ENCODE measurements around the gene PTPRN2. TPM values are rescaled to one million over a fixed set of nuclear protein-coding genes. Genes with fewer than 3 reads are reported as not detected.

The PTPRN2 gene
- polyA plus RNA-seq, 1 experiment, result 0.02 TPM

DNA sequence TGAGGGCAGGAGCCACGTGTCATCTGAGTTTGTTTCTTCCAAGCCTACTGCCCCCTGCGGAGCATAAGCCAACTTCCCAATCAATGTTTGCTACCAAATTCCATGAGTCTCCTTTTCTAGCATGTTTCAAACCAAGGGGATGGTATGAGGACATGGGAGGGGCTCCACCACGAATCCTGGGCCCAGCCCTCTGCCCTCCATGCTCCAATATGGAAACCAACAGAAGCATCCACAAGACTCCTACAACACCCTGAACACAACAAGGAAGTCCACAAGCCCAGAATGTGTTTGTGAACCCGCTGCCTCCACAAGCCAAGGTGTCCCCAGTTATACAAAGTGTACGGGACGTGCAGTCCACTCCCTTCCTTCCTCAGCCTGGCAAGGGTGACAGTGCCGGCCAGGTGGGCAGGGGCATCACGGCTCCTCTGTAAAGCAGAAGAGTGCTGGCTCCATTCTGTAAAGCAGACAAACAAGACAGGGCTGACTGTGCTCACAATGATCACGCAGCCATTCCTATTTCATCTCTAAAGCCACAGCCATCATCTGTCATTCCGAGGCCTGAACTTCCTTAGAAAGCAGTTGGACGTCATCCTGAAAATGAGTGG, 466.1 kb downstream of the PTPRN2 start:
- Histone ChIP-seq H3K9me3 (ENCODE audit: control insufficient read depth, insufficient read depth, low read length) (peaks cover 58% of the 10 kb centered on the region), H3K4me3 (ENCODE audit: low read depth, low read length) (no peak overlapping the region), H3K27me3 (ENCODE audit: control insufficient read depth, insufficient read depth, low read length) (no peaks in the 10 kb centered on the region), H3K27ac (ENCODE audit: low read depth, low read length) (no peak overlapping the region)
- CTCF ChIA-PET, result no interaction called here
- POLR2A ChIA-PET, result no interaction called here
- TF ChIP-seq, protein P1, sequence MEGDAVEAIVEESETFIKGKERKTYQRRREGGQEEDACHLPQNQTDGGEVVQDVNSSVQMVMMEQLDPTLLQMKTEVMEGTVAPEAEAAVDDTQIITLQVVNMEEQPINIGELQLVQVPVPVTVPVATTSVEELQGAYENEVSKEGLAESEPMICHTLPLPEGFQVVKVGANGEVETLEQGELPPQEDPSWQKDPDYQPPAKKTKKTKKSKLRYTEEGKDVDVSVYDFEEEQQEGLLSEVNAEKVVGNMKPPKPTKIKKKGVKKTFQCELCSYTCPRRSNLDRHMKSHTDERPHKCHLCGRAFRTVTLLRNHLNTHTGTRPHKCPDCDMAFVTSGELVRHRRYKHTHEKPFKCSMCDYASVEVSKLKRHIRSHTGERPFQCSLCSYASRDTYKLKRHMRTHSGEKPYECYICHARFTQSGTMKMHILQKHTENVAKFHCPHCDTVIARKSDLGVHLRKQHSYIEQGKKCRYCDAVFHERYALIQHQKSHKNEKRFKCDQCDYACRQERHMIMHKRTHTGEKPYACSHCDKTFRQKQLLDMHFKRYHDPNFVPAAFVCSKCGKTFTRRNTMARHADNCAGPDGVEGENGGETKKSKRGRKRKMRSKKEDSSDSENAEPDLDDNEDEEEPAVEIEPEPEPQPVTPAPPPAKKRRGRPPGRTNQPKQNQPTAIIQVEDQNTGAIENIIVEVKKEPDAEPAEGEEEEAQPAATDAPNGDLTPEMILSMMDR (IDR thresholded peaks at IDR 0.05; ENCODE audit: low read depth, low read length), result no peak
- no peak for DNase-seq (ENCODE audit: low read depth, low spot score)

DNA sequence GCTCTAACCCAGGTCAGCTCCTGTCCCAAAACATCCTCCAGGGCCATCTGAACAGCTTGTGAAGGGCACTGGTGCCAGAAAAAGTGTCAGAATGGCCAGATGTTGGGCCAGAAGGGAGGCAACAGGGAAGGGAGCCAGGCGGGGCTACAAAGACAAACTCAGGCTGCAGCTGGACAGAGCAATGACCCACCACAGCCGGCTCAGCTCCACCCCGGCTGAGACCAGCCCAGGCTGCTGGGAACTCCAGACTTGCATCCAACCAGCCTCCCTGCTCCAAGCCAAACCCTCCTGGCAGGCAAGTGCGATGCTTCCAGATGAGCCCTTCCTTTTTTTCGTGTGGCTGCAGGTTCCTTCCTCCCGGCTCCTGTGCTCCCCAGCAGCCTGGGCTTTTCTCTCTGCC, 466.9 kb downstream of the PTPRN2 start:
- H3K9me3 ChIP-seq (ENCODE audit: control insufficient read depth, insufficient read depth, low read length), result peaks cover 58% of the 10 kb centered on the region
- ChIA-PET POLR2A (no interaction called here), CTCF (no interaction called here)
- TF ChIP-seq, protein P1 (IDR thresholded peaks at IDR 0.05; ENCODE audit: low read depth, low read length), result no peak
- no peak overlapping the region for H3K27ac ChIP-seq (ENCODE audit: low read depth, low read length)
- no peaks in the 10 kb centered on the region for H3K27me3 ChIP-seq (ENCODE audit: control insufficient read depth, insufficient read depth, low read length)
- DNase-seq (ENCODE audit: low read depth, low spot score), result no peak
- no peak overlapping the region for H3K4me3 ChIP-seq (ENCODE audit: low read depth, low read length)

DNA sequence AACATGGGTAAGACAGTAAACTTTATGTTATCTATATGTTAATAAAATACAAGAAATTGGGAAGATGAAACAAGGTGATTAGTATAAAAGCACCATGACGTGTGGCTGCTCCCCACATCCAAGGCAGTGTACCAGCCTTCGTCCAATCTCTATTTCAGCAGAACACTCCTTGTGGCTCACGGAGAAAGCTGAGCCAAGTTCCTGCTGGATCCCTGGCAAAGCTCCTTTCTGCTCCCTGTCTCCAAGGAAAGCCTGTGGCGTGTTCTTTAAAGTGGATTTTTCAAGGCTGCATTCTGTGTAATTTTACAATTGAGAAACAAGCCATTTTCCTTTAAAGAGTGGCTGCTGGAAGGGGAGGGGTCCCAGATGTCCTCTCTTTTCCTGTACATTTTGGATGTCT, 467.3 kb downstream of the PTPRN2 start:
- Histone ChIP-seq H3K4me3 (ENCODE audit: low read depth, low read length) (no peak overlapping the region), H3K27ac (ENCODE audit: low read depth, low read length) (no peak overlapping the region), H3K9me3 (ENCODE audit: control insufficient read depth, insufficient read depth, low read length) (peaks cover 58% of the 10 kb centered on the region), H3K27me3 (ENCODE audit: control insufficient read depth, insufficient read depth, low read length) (no peaks in the 10 kb centered on the region)
- TF ChIP-seq, protein P1 (IDR thresholded peaks at IDR 0.05; ENCODE audit: low read depth, low read length), result no peak
- ChIA-PET POLR2A (no interaction called here), CTCF (no interaction called here)
- no peak for DNase-seq (ENCODE audit: low read depth, low spot score)

DNA sequence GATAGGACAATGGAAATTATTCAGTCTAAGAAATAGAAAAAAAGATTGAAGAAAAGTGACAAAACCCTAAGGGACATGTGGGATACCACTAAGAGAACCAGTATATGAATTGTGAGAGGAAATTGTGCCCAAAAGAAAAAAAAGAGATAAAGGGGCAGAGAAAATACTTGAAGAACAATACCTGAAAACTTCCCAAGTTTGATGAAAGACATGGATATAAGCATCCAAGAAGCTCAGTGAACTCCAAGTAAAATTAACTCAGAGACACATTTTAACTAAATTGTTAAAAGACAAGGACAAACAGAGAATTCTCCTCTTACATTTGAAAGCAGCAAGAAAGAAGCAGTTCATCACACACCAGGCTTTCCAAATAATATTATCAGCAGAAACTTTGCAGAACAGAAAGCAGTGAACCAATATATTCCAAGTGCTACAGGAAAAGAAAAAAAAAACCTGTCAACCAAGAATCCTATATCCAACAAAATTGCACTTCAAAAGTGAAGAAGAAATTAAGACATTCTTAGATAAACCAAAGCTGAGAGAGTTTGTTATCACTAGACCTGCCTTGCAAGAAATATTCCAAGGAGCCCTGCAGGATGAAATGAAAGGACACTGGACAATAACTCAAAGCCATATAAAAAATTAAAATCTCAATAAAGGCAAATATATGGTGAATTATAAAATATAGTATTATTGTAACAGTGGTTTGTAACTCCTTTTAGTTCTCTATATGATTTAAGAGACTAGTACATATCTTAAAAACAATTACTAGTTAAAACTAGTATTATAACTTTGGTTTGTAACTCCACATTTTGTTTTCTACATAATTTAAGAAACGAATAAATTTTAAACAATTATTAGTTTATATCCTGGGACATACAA, 470.0 kb downstream of the PTPRN2 start:
- H3K9me3 ChIP-seq (ENCODE audit: control insufficient read depth, insufficient read depth, low read length), result peaks cover 65% of the 10 kb centered on the region
- H3K4me3 ChIP-seq (ENCODE audit: low read depth, low read length), result no peak overlapping the region
- TF ChIP-seq, protein P1 (IDR thresholded peaks at IDR 0.05; ENCODE audit: low read depth, low read length), result no peak
- CTCF ChIA-PET, result no interaction called here
- DNase-seq (ENCODE audit: low read depth, low spot score), result no peak
- H3K27ac ChIP-seq (ENCODE audit: low read depth, low read length), result no peak overlapping the region
- H3K27me3 ChIP-seq (ENCODE audit: control insufficient read depth, insufficient read depth, low read length), result no peaks in the 10 kb centered on the region
- POLR2A ChIA-PET, result no interaction called here

DNA sequence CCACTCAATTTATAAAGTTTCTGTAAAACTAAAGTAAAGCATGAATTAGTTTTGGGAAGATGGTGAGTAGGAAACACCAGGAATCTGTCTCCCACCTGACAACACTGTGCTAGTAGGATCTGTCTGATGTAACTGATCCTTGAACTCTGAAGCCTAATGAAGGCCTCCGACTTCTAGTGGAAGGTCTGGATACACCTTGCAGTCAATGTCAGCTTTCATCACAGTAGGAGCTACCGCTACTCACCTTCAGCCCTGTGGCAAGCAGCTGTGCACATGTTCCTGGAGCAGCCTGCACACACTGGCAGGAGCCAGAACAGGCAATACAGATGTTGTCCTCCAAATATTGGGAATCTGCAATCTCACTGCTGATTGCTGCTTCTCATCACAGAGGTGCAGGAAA, 471.4 kb downstream of the PTPRN2 start:
- ChIA-PET CTCF (no interaction called here), POLR2A (no interaction called here)
- Histone ChIP-seq H3K27me3 (ENCODE audit: control insufficient read depth, insufficient read depth, low read length) (no peaks in the 10 kb centered on the region), H3K9me3 (ENCODE audit: control insufficient read depth, insufficient read depth, low read length) (peaks cover 66% of the 10 kb centered on the region), H3K27ac (ENCODE audit: low read depth, low read length) (no peak overlapping the region), H3K4me3 (ENCODE audit: low read depth, low read length) (no peak overlapping the region)
- DNase-seq (ENCODE audit: low read depth, low spot score), result no peak
- TF ChIP-seq, protein P1 (IDR thresholded peaks at IDR 0.05; ENCODE audit: low read depth, low read length), result no peak
